ENCODE data around the gene TMEM201.
"Not testable (repeated sequence)": the region's sequence is repeated elsewhere in the genome, so short reads cannot be mapped to it uniquely, and the experiment has no call there.

Gene TMEM201

DNA sequence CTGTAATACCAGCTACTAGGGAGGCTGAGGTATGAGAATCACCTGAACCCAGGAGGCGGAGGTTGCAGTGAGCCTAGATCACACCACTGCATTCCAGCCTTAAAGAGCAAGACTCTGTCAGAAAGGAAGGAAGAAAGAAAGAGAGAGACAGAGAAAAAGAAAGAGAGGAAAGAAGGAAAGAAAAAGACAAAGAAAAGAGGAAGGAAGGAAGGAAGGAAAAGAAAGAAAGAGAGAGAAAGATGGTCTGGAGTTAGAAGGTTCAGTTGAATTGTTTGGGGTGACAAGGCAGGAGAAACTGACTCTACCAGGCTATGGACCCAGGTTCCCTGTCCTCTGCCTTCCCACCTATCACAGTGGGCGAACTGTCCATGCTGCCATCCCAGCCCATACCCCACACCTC lies 35.4 kb downstream of the TMEM201 start:
- no peak for DNase-seq

DNA sequence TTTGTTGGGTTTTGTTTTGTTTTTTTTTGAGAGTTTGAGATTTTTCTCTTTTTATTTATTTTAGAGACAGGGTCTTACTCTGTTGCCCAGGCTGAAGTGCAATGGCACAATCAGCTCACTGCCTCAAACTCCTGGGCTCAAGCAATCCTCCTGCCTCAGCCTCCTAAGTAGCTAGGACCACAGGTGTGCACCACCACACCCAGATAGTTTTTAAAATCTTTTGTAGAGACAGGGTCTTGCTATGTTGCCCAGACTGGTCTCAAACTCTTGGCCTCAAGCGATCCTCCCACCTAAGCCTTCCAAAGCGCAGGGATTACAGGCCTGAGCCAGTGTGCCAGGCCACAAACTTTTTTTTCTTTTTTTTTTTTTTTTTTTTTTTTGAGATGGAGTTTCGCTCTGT lies 36.3 kb downstream of the TMEM201 start:
- not testable (repeated sequence) for DNase-seq

DNA sequence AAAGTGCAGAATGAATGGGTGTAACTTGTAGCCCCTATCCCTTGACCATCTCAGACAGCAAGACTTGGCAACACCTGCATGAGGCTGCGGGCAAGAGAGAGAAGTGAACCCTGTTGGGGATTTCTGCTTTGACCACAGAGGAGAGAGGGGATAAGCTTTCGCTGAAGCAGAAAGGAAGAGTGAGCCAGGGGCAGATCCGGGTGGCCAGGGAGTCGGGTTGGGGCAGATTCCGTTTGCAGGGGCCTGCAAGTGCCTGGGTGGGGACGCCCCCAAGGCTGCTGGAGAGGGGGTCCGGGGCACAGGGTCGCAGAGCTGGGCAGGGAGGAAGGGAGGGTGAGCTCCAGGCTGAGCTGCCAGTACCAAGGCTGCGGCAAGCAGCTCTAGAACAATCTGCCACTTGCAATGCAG lies 37.5 kb downstream of the TMEM201 start:
- DNase-seq, result no peak

DNA sequence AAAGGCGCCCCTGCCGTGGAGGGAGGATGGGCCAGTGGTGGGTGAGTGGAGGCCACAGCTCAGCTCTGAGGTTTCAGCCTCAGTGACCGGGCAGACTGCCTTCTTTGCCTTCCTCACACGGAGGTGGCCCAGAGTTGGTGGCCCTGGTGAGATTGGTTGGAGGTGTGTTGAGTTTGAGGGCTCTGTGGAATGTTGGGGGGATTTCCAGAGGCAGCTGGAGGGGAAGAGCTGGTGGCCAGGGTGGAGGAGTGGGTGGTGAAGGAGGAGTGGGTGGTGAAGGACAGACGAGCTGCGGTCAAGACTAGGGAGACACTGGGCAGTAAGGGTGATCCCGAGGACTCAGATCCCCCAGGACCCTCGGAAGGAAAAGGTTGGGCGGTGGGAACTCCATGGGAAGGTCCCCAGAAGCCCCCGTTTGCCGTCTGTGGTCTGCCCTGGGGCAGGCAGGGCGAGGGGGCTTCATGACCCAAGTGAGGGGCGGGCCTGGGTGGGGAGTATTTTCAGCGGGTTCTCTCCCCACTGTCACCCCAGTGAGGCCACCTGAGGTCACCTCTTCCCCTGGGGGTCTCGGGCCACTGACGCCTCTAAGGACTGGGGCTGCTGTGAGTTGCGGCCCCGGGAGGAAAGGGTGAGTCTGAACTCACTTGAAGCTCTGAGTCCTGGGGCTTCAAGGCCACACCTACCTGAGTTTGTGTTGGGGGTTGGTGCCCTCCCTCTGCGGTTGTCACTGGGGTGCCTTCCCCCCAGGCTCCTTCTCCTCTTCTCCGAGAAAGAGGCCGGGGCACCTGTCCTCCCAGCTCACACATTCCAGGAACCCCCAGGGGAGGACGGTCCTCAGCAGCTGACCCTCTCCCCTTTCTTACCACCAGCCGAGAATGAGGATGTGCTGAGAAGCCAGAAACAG lies 40.1 kb downstream of the TMEM201 start:
- DNase-seq, result no peak

DNA sequence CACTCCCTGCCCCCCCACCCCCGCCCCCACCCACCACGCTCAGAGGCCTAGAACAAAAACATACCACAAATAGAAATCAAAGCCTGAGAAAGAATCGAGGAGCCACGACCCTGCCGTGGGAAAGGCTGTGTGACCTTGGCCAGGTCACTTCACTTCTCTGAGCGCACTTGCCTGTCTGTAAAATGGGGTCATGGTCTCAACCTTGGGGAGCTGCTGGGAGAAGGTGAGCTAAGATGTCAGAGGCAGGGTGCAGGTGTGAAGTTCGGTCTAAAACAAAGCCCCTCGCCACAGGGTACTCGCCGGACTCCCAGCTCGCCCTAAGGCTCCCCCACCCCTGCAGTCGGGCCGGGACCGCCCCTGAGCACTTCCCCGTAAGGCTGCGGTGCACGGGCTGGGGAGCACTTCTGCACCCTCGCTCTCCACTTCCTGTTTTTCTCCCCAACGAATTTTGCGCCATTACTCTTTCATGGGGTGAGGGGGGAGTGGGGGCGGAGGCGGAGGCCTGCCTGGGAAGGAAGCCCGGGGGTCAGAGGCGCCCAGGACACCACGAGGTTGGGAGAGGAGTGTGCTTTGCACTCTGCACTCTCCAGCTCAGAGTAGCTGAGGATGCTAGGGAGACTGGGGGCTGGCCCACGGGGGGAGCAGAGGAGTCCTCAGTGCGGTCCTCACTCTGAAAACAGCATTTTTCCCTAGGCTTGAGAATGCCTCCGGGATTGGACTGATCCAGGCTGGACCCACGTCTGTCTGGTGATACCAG lies 40.9 kb downstream of the TMEM201 start:
- no peak for DNase-seq

DNA sequence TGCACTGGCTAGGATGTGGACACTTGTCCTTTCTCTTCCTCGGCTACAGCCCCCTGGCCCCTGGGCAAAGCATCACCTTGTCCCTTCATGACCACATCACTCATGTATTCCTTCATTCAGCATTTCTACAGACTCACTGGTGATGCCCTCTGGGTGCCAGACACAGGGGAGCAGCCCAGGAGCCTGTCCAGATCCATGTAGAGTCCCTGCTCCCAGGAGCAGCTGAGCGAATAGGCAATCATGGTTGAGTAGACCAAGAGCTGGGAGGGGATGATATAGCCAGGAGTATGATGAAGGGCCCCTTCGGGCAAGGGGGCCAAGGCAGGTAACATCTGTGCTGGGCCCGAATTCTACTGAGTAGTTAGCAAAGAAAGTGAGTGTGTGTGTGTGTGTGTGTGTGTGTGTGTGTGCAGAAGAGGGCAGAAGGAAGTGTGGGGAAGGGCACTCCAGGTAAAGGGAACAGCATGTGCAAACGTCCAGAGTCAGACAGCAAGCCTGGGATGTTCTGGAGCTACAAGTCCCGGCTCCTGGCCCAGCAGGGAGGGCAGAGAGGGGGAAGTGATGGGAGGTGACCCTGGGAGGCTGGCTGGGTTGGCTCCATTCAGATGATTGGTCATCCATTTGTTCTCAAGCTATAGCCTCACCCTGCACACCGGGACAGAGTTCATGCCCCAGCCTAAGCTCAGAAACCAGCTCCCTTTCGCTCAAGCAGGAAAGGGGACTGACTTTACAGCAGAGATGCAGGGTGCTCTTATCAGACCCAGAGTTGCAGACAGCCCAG lies 41.8 kb downstream of the TMEM201 start:
- no peak for DNase-seq

DNA sequence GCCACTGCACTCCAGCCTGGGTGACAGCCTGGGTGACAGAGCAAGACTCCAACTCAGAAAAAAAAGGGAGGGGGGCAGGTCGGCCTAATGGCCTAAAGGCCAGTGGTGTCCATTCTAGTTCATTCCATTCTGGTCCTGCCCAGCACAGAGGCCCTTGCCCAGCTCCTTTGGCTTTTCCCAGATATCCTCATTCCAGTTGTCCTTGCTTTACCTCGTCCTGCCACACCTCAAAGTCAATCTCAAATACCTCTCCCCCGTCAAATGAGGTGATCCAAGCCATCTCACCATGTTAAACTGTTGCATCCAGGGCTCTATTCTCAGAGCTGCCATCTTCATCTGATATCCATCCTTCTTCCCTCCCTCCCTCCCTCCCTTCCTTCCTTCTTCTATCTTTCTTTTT lies 42.9 kb downstream of the TMEM201 start:
- DNase-seq, result no peak

DNA sequence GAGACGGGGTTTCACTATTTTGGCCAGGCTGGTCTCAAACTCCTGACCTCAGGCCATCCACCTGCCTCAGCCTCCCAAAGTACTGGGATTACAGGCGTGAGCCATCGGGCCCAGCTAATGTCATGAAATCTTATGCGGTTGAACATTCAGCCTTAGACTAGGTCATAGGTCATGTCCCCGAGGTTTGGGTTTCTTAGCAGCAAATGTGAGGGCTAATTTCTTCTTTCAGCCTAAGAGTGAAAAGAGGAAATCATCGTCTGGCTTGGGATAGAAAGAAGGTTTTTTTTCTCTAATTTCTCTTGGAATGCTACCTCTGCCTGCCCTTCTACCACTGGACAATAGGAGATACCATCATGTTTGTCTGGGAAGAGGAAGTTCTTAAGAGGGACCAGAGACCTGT lies 44.8 kb downstream of the TMEM201 start:
- DNase-seq, result no peak

DNA sequence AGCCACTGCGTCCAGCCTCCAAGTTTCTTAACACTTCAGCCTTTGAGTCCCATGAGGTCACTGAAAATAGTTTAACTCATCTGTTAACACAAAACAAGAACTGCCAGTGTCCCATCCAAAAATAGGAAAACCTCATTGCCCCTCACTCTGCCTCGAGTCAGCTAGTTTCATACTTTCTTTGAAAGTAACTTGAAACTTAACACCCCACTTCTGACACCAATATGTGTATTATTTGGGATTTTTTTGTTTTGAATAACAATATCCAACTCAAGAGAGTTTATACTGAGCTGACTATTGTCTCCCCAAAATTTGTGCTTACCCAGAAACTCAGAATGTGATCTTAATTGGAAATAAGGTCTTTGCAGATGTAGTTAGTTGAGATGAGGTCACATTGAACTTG lies 45.9 kb downstream of the TMEM201 start:
- no peak for DNase-seq

DNA sequence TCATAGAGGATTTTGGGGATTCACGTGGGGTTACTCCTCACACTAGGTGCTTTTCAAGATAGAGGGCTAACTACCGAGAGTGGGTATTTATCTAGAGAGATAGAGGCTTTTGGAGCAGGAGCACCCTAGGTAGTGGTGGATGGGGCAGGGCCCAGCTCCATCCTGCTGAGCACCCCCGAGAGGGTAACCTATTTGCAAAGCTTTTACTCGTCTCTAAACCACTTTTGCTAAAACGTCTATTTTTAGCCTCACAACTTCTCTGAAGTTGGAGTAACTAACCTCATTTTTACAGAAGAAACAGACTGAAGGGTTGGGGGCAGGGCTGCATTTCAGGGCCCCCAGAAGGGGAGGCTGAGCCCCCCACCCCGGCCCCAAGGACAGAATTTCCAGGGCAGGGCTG lies 50.5 kb downstream of the TMEM201 start:
- DNase-seq, result no peak

DNA sequence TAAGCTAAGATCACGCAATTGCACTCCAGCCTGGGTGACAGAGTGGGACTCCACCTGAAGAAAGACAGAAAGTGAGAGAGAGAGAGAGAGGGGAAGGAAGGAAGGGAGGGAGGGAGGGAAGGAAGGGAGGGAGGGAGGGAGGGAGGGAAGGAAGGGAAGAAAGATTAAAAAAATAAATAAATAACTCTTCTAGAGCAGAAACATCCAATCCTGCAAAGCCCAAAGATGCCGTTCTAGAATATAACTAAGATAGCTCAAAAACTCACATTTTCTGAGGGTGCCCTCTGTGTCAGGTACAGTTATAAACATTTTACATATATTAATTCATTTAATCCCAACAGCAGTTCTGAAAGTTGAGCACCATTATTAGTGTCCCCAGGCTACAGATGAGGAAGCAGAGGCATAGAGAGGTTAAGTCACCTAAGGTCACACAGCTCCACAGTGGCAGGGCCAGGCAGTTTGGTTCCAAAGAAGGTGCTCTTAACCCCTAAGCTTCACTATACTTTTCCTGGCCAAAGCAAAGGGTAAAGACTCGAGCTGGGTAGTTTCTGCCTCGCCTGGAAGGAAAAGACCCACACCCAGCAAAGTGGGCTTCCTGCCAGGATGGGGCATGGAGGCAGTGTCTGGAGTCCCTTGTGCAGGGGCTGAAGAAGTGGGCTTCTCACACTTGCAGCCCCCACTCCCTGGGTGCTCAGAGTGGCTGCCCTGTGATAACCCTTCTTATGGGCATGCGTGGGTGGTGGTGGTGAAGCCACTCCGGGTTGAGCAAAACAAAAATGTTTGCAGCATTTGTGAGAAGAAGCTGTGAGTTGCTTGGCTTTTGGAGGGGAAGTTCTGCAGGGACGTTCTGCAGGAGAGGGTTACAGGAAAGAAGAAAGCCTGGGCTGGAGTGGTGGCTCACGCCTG lies 54.9 kb downstream of the TMEM201 start:
- no peak for DNase-seq

DNA sequence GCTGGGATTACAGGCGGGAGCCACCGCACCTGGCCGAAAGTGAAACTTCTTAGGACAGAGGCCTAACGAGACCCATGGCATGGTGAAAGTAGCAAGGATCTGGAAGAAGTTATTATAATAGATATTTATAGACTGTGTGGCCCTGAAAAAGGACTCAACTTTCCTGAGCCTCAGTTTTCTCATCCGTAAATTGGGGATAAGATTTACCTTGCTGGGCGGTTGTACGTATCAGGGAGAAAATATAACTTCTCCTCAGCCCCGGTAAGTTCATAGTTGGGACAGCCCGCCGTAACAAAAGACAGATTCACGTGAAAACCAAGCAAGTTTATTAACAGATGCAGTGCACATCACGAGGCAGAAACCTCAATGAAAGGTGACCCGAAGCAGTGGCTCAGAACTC lies 57.3 kb downstream of the TMEM201 start:
- no peak for DNase-seq

DNA sequence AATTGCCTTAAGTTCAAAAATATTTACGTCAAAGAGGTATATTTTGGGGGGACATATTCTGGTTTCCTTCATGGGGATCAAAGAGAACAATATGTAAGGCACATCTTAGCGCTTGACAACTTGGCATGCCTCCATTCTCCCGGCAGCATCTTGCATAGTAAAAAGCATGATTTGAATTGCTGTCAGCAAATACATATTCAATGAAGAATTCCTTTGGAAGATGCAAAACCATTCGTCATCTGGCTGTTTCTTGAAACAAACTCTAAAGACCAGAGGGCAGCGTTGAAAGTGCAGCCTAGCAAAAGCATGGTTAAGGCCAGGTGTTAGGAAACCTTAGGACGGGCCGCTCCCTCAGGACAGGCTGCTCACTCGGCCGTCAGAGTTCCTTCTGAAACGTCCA lies 59.5 kb downstream of the TMEM201 start:
- DNase-seq, result no peak

DNA sequence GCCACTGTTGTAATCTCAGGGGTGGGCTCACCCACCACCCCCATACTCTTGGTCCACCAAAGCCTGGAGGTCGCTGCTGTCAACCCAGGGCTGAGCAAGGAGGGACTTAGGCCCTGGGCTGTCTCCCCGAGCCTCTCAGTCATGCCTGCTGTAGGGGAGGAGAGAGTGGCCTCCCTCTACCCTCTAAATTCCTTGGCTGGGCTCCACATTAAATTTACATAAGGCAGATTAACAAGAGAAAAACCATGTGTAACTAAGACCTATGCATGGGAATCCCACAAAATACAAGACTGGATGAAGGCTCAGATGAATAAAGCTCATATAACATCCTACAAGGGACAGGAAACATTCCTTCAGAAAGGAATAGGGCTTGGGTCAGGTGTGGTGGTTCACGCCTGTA lies 61.1 kb downstream of the TMEM201 start:
- DNase-seq, result no peak

DNA sequence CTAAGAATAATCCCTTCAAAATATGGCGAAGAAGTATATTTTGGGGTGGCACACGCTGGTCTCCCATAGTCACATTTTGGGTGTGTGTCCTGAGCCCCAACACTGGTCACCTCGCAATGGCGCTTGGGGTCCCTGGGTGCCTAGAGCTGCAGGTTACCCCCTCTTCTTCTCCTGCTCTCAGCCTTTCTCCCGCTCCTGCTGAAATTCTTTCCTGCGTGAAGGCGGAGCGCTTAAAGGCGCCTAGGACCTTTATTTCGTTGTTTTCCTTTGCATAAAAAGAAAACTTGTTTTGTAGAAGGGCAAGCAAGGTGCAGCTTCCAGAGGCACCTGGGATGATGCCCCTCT lies 62.5 kb downstream of the TMEM201 start:
- no peak for DNase-seq

DNA sequence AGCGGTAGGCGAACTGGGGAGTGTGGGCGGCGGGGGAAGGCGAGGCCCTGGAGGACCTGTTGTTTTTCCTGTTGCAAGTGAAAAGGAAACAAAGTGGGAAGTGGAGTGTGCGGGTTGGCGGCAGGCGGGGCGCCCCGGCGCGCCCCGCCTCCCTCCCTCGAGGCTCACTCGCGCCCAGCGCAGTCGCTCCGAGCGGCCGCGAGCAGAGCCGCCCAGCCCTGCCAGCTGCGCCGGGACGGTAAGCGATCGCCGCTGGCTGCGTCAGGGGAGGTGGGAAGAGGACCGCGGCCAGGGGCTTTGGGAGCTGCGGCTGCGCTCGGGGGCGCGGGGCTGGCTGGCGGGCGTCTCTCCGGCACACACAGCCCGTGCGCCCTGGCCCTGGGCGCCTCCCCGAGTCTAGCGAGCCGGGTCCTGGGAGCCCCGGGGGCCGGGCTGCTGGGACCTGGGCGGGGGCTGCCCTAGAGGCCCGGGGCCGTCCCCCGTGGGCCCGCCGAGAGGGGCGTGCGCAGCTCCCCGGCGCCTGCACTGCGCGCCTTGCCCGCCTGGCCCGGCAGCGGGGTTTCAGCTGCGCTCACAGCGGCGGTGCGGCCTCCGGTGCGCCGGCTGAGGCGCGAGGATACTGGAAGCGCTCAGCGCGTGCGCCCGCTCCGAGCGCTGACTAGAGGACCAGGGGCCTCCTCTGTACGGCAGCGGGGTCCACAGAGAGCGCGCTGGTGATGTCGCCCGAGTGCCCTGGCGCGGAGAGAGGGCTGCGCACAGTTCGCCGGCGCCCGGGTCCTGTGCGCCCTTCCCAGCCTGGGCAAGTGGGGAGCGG lies 63.1 kb downstream of the TMEM201 start, which contains the start of gene PIK3CD:
Gene PIK3CD, plus strand, starts transcription at position 167 of the 814 bp plus-strand sequence. CDS start 58,725 bp downstream, outside the sequence.
- DNase-seq, result no peak

DNA sequence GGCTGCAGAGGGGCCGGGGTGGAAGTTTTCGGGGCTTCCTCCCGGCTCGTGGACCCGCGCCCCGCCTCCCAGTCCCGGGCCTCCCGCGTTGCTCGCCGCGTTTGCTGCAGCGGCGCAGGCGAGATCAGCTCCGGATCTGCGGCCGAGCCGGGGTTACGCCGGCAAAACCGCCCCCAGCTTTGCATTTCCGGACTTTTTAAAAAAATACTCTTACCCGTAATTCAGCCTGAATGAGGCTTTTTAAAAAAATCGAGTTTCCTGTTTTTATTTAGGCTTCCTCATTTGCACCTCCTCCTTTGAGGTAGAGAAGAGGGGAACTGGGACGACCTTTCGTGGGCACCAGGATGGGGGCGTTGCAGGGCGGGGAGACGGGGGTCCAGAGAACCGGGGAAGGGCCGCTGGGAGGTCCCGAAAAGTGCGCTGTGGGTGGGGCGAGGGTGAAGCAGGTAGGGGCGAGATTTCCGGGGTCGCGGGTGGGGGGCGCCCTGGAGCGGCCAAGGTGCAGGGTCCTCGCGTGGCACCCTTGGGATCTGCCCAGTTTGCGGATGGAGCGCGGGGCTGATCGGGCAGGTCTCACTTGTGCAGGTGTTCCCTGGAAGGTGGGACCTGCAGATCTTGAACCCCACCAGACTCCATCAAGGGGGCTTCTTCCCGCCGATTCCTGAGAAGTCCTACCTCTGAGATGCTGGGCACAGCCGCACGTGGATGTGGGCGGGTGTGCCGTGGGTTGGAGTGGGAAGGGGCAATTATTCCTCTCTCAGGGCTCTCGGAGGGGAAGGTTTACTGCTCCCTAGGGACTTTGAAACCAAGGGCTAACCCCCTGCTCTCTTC lies 63.9 kb downstream of the TMEM201 start:
- DNase-seq, result no peak

DNA sequence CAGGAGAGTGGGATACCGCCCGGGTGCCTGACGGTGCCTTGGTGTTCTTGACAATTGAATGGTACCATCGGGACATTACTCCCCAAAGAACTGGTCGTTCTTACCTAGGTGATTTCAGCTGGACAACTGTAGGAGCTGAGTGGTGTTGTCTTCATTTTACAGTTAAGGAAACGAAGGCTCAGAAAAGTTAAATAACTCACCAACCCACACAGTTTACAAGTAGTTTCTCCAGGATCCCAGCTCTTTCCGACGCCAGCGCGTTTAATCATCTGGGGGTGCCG lies 64.4 kb downstream of the TMEM201 start:
- DNase-seq, result no peak

DNA sequence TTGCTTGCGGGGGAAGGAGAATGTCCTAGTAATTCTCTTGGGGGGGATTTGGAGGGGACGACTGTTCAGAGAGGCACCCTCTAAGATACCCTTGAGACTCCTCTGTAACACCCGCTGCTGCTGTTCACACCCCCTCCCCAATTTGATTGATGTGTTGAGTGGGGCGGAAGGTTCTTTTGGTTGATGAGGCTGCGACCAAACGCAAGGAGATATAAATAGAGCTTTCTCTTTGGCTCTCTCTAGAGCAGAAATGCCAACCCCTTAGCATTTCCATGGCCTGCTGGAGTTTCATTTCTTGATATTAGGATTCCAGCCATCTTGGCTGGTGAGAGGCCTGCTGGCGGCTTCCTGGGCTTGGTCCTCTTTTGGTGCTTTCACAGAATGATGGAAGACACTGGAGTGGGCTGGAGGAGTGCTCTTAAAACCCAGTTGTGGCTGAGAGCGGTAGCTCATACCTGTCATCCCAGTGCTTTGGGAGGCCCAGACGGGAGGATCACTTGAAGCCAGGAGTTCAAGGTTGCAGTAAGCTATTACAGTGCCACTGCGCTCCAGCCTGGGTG lies 64.9 kb downstream of the TMEM201 start:
- no peak for DNase-seq

DNA sequence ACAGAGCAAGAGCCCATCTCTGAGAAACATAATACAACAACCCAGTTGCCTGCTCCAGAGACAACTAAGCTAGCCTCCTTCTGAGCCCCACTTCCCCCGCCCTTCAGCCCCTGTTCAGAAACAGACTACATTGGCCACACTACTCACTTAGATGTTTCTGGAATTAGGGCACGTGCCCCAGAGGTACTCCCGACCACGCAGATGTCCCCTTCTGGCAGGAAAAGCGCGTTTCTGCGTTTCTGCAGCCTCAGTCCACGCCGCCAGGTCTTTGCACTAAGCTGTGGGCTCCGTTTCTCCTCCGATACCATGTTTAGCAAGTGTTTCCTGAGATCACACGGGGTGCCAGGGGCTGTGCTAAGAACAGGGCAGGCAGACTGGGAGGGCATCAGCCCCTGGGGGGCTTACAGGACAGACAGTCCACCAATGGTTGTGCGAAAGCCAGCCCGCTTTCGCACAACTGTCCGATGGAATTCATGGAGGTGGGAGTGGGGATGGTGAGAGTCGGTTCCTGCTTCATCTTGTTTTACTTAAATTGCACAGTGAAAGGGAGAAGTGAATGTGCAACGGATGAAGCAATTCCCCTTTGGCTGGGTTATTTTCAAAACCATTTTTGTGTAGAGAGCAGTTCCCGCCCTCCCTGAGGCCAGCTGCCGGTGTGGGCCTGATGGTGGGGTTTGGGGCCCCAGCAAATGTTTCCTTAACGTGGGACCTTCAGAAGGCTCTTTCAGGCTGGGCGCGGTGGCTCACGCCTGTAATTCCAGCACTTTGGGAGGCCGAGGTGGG lies 65.5 kb downstream of the TMEM201 start:
- DNase-seq, result no peak

Measured in DMS79 (cell line).